Amniotic stem cell (primary cell): ENCODE data around the gene ARFGEF3.
A peak's percentile ranks its signal among the peaks of the same experiment; 100 is the strongest.

Experiments
- DNase-seq: peaks from one replicate; lab custom pipeline; 2025; lab: John Stamatoyannopoulos, UW

The ARFGEF3 gene

DNA sequence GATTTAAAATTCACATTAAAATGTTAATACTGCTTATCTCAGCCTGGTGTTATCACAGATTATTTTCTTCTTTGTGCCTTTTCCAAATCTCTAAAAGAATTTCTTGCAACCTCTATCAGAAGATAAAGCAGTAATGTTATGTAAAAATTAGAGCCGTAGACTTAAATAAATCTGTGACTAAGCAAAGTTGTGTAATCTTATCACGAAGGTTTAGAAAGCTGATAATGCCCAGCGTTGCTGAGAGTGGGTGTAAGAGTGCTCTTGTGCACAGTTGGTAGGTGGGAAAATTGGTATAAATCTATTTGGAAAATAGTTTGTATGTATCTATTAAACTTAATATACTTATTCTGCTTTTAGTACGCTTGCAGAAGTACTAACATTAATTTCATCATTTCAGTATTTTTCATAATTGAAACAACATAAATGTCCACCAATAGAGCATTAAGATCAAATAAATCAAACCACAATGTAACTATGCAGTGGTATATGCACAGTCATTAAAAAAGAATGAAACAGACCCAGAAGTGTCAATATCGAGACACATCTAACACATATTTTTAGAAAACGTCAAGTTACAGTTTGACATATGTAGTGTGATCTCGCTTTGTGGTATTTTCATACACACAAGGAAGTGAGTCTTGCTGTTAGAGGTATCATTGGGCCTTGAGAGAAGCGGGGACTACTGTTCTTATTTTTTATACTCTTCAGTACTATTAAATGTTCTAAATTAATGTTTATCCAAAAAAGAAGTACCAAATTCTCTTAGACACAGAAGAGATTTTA is 111.0 kb downstream of the ARFGEF3 start:
- DNase-seq = no peak

DNA sequence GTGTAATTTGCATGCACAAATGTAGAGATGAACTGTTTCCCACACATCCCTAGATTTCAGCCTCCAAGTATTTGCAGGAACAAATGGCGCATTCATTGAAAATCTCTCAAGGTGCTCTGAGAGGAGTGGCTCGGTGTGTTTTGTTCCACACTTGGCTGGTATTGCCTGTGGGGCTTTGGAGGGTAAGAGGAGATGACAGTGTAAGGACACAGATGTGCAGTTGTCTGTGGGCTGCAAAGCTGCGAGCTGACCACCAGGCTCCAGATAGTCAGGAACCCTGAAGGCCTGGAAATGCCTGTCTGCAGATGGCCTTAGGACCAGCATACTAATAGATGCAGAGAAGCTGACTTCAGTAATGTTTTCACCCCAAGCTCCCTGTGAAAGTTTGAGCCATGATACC is 114.2 kb downstream of the ARFGEF3 start:
- DNase-seq = no peak

DNA sequence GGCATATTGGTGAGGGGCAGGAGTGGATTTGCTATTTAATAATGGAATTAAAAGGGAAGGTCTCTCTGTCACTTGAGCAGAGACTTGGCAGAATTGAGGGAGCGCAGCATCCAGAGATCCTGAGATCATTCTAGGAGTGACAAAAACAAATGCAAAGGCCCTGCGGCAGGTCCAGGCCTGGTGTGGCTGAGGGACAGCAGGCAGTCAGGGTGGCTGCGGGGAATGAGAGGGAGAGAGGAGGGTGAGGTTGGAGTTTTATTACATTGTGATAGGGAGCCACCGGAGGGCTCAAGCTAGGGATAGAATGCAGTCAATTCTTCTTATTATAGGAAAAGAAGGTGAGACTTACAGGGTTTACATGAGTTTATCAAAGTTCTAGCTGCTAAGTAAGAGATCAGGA is 116.1 kb downstream of the ARFGEF3 start:
- no peak for DNase-seq

DNA sequence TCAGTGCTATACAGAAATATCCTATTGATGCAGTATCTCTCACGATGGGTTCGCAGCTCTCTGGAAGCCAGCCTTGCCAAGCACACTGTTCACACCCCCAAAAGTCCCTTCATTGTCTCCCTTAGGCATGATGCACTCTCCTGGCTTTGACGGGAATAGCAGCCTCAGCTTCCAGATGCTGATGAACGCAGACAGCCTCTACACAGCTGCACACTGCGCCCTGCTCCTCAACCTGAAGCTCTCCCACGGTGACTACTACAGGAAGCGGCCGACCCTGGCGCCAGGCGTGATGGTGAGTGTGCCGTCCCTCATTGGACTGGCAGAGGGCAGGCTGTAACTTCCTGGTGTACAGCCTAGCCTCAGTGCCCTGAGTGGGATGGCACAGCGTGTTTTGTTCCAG is 116.6 kb downstream of the ARFGEF3 start:
- no peak for DNase-seq

DNA sequence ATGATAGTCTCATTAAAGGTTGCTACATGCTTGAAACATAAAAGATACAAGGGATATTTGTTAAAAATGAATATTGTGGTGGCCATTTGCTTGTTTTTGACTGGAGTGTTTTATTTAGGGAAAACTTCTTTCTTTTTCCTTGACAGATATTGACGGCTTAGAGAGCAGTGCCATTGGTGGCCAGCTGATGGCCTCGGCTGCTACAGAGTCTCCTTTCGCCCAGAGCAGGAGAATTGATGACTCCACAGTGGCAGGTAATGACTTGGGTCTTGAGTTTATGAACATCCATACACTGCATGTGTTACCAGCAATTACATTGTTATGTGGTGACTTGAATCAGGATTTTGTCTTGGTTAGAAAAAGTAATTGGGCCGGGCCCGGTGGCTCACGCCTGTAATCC is 124.1 kb downstream of the ARFGEF3 start:
- DNase-seq = no peak

DNA sequence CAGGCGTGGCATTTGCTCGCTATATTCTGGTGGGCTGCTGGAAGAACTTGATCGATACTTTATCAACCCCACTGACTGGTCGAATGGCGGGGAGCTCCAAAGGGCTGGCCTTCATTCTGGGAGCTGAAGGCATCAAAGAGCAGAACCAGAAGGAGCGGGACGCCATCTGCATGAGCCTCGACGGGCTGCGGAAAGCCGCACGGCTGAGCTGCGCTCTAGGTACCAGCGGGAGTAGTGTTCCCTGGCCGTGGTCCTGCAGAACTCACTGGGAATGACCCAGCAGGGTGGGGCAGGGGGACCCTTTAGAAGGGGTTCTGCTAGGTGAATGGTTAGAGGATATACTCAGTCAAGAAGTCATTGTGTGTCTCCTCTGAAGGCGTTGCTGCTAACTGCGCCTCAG is 125.0 kb downstream of the ARFGEF3 start:
- DNase-seq = no peak

DNA sequence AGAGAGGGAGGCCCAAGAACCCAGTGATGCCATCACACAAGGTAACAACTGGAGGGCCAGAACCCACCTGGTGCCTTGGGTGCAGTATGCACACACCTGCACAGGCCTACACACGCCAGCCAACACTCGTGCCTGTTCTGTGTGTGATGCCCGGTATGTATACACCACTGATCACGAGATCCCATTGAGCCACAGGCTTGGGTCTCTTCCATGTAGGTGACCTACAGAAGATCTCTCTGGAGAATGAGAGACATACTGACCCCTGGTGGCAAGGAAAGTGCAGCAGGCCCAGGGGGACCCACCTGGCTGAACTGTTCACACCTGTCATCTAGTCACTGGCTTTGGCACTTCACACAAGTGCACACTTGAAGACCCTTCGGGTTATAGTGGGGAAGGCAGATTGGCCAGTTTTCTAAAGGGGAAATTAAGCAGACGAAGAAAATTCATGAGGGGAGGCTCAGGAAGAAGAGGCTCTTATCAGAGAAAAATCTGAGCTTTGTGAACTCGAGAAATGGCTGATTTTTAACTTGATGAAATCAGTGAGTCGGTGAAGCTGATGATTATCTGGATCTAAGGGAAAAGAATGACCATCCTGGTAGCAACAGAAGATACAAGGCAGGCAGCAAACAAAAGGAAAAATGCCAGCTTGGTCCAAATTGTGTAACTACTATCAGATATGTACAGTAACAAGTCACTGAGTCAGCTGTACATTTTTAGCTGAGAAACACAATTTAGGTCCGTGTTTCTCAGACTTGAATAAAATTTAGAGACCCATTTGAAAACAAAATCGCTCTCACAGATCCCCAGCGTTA is 125.6 kb downstream of the ARFGEF3 start:
- DNase-seq = no peak

DNA sequence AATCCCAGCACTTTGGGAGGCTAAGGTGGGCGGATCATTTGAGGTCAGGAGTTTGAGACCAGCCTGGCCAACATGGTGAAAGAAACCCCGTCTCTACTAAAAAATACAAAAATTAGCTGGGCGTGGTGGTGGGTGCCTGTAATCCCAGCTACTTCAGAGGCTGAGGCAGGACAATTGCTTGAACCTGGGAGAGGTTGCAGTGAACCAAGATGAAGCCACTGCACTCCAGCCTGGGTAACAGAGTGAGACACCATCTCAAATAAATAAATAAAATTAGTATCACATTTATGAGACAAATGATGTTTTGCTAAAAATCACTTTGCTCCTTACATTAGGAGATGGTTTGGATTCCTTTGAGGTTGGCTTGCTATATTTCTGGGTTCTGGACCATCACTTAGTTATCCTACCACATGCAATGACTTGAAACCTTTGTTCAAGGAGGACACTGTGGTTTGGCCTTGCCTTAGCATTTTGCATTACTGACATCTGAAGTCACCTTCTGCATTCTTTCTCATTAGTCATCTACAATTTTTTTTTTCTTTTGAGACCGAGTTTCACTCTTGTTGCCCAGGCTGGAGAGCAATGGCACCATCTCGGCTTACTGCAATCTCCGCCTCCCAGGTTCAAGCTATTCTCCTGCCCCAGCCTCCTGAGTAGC is 126.8 kb downstream of the ARFGEF3 start:
- peak; percentile 14 for DNase-seq

DNA sequence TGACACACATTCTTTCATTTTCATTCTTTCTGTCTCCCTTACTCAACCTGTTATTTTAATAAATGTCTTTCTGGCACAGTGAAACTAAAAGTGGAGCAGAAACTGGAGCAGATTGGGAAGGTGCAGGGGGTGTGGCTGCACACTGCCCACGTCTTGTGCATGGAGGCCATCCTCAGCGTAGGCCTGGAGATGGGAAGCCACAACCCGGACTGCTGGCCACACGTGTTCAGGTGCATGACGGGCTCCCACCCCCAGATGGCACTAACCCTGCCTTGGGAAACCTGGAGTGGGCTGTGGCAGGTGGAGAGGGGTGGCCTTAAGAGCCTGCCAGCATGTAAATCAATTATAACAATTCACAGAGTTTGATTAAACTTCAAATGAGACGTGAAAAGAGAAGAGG is 128.0 kb downstream of the ARFGEF3 start:
- no peak for DNase-seq

DNA sequence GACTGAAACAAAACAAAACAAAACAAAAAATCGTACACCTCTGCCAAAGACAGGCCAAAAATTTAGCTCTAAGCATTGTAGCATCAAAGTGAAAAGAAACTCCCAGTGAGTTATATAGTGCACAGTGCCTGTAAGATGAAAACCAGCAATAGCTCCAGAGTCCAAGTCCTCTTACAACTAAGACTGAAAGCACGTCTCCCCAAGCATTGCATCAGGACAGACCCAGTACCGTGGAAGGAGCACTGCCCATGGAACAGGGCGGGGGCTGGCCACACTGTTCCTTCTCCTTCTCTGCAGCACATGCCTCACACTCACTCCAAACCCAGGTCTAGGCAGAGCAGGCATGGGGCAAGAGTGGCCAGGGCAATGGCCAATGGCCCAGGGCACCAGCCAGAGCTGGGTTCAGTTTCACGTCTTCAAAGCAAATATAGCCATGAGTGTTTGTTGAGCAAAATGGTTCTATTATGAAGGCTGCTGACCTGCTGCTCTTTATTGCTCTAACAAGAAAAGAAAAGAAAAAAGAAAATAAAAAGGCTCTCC is 128.8 kb downstream of the ARFGEF3 start:
- no peak for DNase-seq

DNA sequence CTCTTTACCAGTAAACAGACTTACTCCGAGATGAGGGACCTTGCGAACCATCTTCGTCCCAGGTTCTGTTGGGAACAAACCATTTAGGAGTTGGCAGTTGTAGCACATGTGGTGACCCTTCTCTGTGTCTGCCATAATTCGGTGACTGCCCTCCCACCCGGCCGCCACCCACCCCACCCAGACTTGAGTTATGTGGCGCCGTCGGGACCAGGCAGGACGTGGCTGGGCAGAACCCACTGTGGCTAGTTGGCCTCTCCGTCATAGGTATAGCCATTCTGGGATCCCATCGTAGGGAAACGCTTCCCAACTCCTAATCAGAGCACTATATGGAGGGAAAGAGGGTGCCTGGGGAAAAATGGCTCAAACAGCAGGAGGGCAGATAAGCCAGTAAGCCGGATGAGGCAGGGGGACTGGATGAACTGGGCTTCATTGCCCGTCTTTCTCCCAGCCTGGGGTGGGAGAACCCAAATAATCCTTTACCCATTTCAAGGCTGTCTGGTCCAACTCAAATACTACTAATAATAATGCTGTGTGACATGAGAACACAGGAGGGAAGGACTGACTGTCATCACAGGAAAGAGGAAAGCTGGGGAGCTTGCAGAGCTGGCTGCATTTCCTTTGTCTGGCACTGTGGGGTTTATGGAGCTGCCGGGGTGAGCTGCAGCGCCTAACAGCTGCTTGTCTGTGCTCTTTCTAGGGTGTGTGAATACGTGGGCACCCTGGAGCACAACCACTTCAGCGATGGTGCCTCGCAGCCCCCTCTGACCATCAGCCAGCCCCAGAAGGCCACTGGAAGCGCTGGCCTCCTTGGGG is 129.5 kb downstream of the ARFGEF3 start:
- DNase-seq = no peak

DNA sequence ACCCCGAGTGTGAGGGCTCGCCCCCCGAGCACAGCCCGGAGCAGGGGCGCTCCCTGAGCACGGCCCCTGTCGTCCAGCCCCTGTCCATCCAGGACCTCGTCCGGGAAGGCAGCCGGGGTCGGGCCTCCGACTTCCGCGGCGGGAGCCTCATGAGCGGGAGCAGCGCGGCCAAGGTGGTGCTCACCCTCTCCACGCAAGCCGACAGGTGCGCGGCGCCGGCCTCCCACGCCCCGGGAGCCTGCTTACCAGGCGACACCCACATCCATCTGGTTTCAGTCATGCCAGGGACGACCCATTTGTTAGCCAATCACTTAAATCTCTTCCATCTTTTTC is 130.1 kb downstream of the ARFGEF3 start:
- no peak for DNase-seq

DNA sequence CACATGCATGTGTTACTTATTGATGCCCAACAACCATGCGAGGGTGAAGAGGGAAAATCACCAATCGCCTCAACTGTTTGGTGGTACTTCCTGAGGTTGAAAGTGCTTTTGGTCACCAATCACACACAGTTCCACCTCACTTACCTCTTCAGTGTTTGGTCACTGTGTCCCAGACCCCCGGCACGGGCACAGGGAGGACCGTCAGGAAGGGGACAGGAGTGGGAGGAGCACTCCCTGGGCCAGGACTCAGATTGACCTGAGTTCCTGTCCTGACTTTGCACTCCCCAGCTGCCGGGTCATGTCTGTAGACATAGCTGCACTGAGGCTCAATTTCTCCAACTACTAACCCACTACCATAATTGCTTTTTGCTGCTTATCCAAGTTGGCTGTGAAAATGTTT is 130.7 kb downstream of the ARFGEF3 start:
- no peak for DNase-seq

DNA sequence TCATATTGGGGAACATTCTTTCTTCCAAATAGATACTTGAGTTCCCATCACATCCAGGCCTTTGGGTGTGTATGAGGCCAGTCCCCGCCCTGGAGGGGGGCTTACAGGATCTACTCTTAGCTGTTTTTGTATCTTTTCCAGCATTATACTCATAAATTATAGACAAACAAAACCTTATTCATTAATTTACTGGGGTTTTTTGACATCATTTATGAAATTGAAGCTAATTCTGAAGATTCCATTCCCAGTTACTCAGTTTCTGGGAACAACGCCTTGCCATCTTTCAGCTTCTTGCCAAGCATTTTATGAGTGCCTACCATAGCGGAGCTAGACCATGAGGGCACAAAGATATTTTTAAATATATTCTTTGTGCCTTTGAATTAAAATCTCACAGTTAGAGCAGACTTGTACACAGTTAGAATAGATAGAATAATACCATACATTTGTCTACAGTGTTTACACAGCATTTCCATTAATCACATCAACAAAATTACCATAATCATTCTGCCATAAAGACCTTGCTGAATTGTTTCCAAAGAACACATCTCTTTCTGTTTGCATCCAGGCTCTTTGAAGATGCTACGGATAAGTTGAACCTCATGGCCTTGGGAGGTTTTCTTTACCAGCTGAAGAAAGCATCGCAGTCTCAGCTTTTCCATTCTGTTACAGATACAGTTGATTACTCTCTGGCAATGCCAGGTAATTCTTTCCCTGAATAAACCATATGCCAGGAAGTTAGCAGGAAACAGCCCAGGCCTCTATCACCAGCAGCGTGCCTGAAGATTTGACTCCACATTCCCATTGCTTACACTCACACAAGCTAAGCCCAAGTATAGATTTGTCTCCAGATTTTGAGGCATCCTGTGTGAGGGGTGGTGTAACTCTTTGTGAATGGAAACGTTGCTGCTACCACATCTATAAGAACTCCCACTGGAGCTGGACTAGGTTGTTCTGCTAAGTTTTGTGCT is 132.0 kb downstream of the ARFGEF3 start:
- no peak for DNase-seq

DNA sequence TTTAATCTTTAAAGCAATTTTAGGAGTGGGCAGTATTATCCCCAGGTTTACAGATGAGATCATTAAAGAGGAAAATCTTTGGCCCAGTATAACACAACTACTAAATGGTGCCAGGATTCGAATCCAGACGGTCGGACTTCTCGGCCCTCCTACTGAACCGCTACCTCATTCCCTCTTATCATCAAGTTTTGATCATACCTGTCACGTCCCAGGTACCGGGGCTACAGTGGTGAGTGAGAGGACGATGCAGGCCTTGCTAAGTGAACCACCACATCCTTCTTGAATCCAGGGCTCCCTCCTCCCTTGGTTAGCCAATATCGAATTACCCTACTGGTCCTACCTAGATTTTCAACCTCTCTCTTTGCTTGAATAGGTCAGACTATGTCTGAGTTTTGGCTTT is 134.6 kb downstream of the ARFGEF3 start:
- DNase-seq = no peak

DNA sequence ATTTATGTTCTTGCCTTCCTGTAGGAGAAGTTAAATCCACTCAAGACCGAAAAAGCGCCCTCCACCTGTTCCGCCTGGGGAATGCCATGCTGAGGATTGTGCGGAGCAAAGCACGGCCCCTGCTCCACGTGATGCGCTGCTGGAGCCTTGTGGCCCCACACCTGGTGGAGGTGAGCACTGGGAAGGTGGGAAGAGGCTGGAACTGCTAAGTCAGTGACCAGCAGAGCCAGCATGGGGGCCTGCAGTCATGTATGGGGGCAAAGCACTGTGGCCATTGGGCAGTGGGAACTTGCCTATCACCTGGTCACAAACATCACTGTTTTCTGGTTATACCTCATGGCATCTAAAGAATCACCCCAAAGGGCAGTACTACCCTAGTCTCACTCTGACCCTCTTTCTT is 135.0 kb downstream of the ARFGEF3 start:
- no peak for DNase-seq

DNA sequence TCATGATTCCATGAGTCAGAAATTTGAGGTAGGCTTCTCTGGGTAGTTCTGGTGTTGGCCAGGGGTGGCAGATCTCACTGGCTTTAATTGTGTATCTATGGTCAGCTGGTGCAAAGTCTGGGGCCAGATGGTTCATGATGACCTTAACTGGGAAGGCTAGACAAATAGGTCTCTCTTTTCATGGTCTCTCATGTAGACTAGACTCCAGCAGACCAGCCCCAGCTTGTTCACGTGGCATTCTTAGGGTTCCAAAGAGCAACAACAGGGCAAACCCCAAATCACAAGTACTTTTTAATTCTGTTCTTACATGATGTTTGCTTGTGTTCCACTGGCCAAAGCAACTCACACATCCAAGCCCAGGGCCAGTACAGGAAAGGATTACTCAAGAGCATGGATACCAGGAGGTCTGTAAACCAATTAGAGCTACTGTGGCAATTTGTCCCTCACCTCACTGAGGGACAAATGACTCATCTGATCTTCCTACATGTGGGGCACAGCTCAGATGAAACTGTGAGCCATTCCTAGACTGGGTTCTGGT is 136.1 kb downstream of the ARFGEF3 start:
- no peak for DNase-seq

DNA sequence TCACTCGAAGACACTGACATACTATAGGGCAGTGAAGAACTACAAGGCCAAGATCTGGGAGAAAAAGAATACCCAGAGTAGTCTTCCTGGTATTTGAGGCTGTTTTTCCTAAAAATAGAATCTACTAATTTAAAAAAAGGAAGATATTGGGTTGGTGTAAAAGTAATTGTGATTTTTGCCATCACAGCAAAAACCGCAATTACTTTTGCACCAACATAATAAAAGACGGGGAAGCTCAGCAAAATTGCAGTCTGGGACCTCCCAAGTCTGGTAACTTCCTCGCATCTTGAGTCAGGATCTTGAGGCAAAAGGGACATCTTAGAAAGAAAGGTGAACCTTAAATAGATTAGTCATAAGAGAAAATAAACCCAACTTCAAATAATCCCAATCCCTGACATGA is 138.7 kb downstream of the ARFGEF3 start:
- DNase-seq = no peak

DNA sequence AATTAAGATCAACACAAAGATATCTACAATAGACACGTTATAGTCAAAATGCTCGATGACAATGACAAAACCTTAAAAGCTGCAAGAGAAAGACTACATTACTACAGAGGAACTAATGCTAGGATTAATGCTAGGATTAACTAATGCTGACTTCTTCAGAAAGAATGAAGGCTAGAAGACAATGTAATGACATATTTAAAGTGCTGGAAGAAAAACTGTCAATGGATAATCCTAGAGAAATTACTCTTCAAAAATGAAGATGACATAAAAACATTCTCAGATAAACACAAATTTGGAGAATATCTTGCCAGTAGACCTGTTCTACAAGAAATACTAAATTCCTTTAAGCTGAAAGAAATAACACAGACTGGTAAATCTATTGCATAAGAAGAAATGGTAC is 140.8 kb downstream of the ARFGEF3 start:
- no peak for DNase-seq

DNA sequence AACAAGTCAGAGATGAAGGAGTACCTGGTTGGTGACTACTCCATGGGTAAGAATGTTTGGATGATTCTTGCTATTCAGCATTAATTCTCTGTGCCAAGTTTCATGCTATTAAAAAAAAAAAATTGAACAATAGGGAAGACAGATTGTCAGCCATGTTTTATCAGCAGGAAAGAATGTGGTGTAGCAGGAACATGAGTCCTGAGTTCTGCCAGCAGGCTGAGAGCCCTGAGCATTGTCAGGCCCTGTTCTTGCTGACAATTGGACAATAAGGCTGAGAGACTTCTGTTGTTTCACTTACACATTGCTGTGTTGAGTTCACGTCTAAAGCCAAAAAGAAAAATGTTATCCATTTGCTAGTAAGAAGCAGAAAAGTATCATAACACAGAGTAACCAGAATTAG is 145.6 kb downstream of the ARFGEF3 start:
- no peak for DNase-seq
